ENCODE data around the gene CAMTA1.

DNA sequence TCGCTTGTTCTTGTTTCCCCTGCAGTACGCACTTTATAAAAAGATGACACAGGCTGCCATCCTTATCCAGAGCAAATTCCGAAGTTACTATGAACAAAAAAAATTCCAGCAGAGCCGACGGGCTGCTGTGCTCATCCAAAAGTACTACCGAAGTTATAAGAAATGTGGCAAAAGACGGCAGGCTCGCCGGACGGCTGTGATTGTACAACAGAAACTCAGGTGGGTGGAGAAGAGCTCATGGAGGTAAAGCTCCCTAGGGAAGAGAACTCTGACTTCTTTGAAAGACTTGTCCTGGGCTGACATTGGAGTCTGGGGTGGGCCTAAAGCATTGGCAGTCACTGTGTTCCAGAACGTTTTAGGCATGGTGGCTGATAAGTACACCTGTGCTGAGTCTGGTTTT, 965.9 kb downstream of the CAMTA1 start:
- TF ChIP-seq, protein P1, sequence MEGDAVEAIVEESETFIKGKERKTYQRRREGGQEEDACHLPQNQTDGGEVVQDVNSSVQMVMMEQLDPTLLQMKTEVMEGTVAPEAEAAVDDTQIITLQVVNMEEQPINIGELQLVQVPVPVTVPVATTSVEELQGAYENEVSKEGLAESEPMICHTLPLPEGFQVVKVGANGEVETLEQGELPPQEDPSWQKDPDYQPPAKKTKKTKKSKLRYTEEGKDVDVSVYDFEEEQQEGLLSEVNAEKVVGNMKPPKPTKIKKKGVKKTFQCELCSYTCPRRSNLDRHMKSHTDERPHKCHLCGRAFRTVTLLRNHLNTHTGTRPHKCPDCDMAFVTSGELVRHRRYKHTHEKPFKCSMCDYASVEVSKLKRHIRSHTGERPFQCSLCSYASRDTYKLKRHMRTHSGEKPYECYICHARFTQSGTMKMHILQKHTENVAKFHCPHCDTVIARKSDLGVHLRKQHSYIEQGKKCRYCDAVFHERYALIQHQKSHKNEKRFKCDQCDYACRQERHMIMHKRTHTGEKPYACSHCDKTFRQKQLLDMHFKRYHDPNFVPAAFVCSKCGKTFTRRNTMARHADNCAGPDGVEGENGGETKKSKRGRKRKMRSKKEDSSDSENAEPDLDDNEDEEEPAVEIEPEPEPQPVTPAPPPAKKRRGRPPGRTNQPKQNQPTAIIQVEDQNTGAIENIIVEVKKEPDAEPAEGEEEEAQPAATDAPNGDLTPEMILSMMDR (conservative IDR thresholded peaks at IDR 0.05; ENCODE audit: low read depth, low read length): no peak
- no peak for TF ChIP-seq EZH2 (IDR thresholded peaks at IDR 0.05; ENCODE audit: borderline replicate concordance, low read depth, low read length, poor library complexity, severe bottlenecking)

Measured in A673 (cell line).